Breast epithelium (tissue), 4 donors: ENCODE measurements around the gene NAA38. TPM values are rescaled to one million over a fixed set of nuclear protein-coding genes. Genes with fewer than 3 reads are reported as not detected.

Experiments used
- DNase-seq, 2 donors: peaks; one replicate each; pipeline ENCODE4 v3.0.0-alpha.2; 2019; ENCODE audit warnings: low spot score in 2 of 2
- H3K27ac ChIP-seq, 2 donors: fragments of 200-600 bp; sonication (generic) in 1 of 2; one replicate each; pipeline ENCODE4 v1.5.1; 2016 to 2019; ENCODE audit warnings: mild to moderate bottlenecking in 1 of 2
- H3K27me3 ChIP-seq, 2 donors: fragments of 200-600 bp; sonication (generic) in 1 of 2; one replicate each; pipeline versions ENCODE4 v1.5.1 to v1.6.0; 2017 to 2019; ENCODE audit warnings: control low read depth in 1 of 2, mild to moderate bottlenecking in 1 of 2
- H3K36me3 ChIP-seq: fragments of 200-600 bp; one replicate; pipeline ENCODE4 v1.5.1; 2019
- H3K4me1 ChIP-seq, 2 donors: fragments of 200-600 bp; sonication (generic); one replicate each; pipeline ENCODE4 v1.5.1; 2016 to 2019; ENCODE audit warnings: control low read depth in 1 of 2
- H3K4me3 ChIP-seq, 3 donors: fragments of 200-600 bp; sonication (generic); 1 replicate in 2 of 3; 2 replicates in 1 of 3; pipeline ENCODE4 v1.5.1; 2016 to 2019; ENCODE audit warnings: mild to moderate bottlenecking in 3 of 3, moderate library complexity in 2 of 3
- H3K9me3 ChIP-seq, 2 donors: fragments of 200-600 bp; sonication (generic) in 1 of 2; one replicate each; pipeline ENCODE4 v1.5.1; 2016 to 2019; ENCODE audit warnings: control low read depth in 1 of 2
- POLR2A ChIP-seq: fragments of 450-650 bp; IDR thresholded peaks from one replicate; pipeline ENCODE4 v1.6.1; 2016; ENCODE audit warnings: antibody characterized with exemption, mild to moderate bottlenecking, moderate library complexity
- POLR2AphosphoS5 ChIP-seq, 3 donors: sonication (generic); formaldehyde crosslinking; IDR thresholded peaks; one replicate each; pipeline ENCODE4 v1.6.1; 2017; ENCODE audit warnings: antibody characterized with exemption in 3 of 3
- intact Hi-C: fragments of 100-400 bp; cut with DNase I; formaldehyde crosslinking; loops from one replicate; pipeline ENCODE4 v1.15.1; 2023; ENCODE audit warnings: low total_unique reads
- total RNA-seq, 3 donors: library from RNA; depleted of rRNA; stranded (reverse); fragments of >200 nt; gene quantifications; one replicate each; pipeline ENCODE4 v1.1.0, GENCODE V29; 2016
- TF ChIP-seq, protein P1 (sequence below), 3 donors: fragments of 450-650 bp; IDR thresholded peaks; one replicate each; pipeline ENCODE4 v1.5.1; 2016 to 2017; ENCODE audit warnings: antibody characterized with exemption in 3 of 3, mild to moderate bottlenecking in 3 of 3, moderate library complexity in 3 of 3

Gene NAA38
- total RNA-seq, 3 donors from 2014 or later = 84.7 to 92.4 (median 89.9) TPM

DNA sequence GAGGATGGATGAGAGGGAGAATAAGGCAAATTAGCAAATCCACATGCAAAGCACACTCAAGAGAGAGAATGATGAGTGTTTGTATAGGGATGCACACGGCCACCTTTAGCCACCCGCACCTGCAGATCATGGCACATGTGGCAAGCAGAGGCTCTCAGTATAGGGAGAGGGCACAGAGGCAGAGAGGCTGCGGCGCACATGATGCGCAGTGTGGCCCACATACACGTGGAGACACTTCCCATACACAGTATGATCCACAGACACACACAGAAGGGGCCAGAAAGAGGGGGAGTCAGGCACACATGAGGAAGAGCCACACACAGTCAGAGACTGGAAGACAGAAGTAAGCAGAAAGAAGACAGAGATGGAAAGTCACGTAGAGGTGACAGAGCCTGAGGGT lies 24.7 kb upstream of the NAA38 start:
- Histone ChIP-seq H3K4me1 (no peaks in the 10 kb centered on the region), H3K4me3 (no peak overlapping the region), H3K27me3 (no peaks in the 10 kb centered on the region), H3K9me3 (no peaks in the 10 kb centered on the region), H3K36me3 (no peaks in the 10 kb centered on the region), H3K27ac (peak overlapping the region; percentile 56 to 95)
- no peak for DNase-seq
- intact Hi-C loops = no loop called here
- no peak for TF ChIP-seq POLR2AphosphoS5 (IDR thresholded peaks at IDR 0.05)
- TF ChIP-seq, protein P1, sequence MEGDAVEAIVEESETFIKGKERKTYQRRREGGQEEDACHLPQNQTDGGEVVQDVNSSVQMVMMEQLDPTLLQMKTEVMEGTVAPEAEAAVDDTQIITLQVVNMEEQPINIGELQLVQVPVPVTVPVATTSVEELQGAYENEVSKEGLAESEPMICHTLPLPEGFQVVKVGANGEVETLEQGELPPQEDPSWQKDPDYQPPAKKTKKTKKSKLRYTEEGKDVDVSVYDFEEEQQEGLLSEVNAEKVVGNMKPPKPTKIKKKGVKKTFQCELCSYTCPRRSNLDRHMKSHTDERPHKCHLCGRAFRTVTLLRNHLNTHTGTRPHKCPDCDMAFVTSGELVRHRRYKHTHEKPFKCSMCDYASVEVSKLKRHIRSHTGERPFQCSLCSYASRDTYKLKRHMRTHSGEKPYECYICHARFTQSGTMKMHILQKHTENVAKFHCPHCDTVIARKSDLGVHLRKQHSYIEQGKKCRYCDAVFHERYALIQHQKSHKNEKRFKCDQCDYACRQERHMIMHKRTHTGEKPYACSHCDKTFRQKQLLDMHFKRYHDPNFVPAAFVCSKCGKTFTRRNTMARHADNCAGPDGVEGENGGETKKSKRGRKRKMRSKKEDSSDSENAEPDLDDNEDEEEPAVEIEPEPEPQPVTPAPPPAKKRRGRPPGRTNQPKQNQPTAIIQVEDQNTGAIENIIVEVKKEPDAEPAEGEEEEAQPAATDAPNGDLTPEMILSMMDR (IDR thresholded peaks at IDR 0.05) = no peak
- no peak for TF ChIP-seq POLR2A

DNA sequence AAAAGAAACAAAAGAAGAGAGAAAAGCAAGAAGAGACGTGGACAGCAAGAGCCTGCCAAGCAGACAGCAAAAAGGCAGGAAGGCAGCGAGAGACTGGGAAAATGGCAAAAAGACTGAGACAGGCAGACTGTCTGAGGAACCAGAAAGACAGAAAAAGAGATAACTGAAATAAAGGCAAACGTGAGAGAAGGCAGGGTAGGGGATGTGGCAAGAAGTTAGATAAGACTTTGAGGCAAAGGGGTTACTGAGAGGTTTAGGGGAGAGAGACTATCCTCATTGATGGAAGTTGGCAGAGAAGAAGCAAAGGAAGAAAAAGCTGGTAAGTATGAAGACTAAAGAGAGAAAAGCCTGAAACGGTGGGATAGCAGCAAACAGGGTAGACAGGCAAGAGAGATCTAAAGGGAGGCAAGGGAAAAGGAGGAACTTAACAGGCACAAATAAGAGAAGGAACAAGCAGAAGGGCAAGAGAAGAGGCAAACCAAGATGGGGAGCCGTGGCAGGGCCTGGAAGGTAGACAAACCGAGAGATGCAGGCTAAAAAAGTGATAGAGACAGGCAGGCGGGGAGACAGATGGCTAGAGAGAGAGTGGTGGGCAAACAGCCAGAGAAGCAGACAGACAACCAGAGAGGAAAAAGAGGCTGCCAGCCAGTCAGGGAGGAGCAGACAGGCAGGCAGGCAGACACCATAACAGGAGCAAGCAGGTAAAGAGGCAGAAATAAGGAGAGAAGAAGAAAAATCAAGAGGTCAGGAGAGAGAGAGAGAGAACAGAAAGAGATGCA lies 24.1 kb upstream of the NAA38 start:
- DNase-seq = no peak
- no peaks in the 10 kb centered on the region for H3K9me3 ChIP-seq
- no peaks in the 10 kb centered on the region for H3K27me3 ChIP-seq
- H3K27ac ChIP-seq = peak overlapping the region in 1 of 2 donors; percentile 95
- intact Hi-C loops = no loop called here
- H3K4me3 ChIP-seq = no peak overlapping the region
- H3K4me1 ChIP-seq = no peaks in the 10 kb centered on the region
- TF ChIP-seq POLR2AphosphoS5 (IDR thresholded peaks at IDR 0.05) (no peak), POLR2A (no peak)
- TF ChIP-seq, protein P1 (IDR thresholded peaks at IDR 0.05) = no peak
- no peaks in the 10 kb centered on the region for H3K36me3 ChIP-seq

DNA sequence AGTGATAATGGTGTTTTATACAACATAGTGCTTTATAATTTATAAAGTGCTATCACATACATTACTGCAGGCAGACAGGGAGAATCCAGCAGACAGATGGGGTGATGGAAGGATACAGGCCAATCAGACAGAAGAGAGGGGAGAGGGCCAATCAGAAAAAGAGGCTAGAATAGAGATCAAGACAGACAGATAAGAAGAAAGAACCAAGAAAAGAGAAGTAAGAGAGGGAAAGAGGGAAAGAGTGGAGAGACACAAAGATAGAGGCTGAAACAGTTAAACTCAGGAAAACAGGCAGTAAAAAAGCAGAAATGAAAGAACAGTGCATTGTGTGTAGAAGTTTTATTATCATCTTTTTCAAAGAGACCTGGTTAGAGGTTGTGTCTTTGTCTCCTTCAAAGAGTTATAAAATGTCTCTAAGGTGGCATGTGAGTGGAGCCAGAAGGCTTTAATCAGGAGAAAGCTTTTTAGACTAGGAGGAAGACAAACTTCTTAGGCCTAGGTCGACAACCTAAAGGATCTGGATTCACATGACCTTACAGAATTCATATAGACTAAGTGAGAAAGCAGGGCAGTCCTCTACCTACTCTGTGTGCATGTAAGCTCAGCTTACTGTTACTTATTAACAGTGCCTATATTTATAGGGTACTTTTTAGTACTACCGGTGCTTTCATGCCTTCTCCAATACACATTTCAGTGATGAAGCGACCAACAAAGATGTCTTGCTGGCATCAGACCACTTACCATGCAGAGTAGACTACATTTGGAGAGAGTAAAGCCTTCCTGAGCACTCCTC lies 22.9 kb upstream of the NAA38 start:
- Histone ChIP-seq H3K27ac (no peak overlapping the region), H3K9me3 (no peaks in the 10 kb centered on the region), H3K4me1 (no peaks in the 10 kb centered on the region), H3K27me3 (no peaks in the 10 kb centered on the region), H3K4me3 (no peak overlapping the region), H3K36me3 (no peaks in the 10 kb centered on the region)
- TF ChIP-seq POLR2AphosphoS5 (IDR thresholded peaks at IDR 0.05) = no peak
- TF ChIP-seq, protein P1 (IDR thresholded peaks at IDR 0.05) = no peak
- no peak for TF ChIP-seq POLR2A
- intact Hi-C loops = no loop called here
- no peak for DNase-seq

DNA sequence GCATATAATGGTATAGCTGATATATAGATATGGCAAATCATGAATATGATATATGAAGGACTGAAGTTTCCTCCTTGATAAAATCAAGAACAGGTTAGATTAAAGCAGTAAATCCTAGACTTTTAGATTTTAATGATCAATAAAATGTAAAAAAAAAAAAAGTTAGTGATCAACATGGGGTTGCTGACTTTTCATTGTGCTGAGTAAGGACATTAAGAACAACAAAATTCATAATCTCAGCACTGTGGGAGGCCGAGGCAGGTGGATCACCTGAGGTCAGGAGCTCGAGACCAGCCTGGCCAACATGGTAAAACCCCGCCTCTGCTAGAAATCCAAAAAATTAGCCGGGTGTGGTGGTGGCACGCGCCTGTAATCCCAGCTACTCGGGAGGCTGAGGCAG lies 20.9 kb upstream of the NAA38 start:
- H3K9me3 ChIP-seq = no peaks in the 10 kb centered on the region
- DNase-seq = no peak
- no peak overlapping the region for H3K27ac ChIP-seq
- no peak for TF ChIP-seq POLR2AphosphoS5 (IDR thresholded peaks at IDR 0.05)
- TF ChIP-seq, protein P1 (IDR thresholded peaks at IDR 0.05) = no peak
- TF ChIP-seq POLR2A = no peak
- no peaks in the 10 kb centered on the region for H3K4me1 ChIP-seq
- no peaks in the 10 kb centered on the region for H3K36me3 ChIP-seq
- no peaks in the 10 kb centered on the region for H3K27me3 ChIP-seq
- H3K4me3 ChIP-seq = no peak overlapping the region
- intact Hi-C loops = no loop called here

DNA sequence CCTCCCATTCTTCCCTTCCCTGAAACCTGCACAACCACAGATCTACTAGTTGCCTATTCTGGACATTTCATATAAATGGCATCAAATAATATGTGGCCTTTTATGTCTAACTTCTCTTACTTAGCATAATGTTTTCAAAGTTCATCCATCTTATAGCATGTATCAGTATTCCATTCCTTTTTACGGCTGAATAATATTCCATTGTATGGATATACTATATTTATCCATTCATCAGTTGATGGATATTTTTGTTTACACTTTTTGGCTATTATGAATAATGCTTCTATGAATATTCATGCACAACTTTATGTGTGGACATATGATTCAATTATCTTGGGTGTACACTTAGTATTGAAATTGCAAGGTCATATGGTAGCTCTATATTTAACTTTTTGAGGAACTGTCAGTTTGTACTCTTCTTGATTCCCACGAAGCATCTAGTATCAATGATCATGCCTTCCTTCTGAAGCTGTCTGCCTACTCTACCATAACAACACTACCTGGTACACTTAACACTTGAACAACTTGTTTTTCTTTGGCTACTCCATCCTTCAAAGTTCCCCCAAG lies 18.5 kb upstream of the NAA38 start:
- no peak for DNase-seq
- H3K4me3 ChIP-seq = no peak overlapping the region
- H3K27me3 ChIP-seq = no peaks in the 10 kb centered on the region
- H3K4me1 ChIP-seq = no peaks in the 10 kb centered on the region
- TF ChIP-seq, protein P1 (IDR thresholded peaks at IDR 0.05) = no peak
- no peak for TF ChIP-seq POLR2A
- TF ChIP-seq POLR2AphosphoS5 (IDR thresholded peaks at IDR 0.05) = no peak
- H3K36me3 ChIP-seq = no peaks in the 10 kb centered on the region
- intact Hi-C loops = no loop called here
- no peaks in the 10 kb centered on the region for H3K9me3 ChIP-seq
- no peak overlapping the region for H3K27ac ChIP-seq
